A204.1 (cell line): ENCODE results near the gene SPAG16.

Source experiments
- FAIRE-seq: peaks from 2 replicates; lab custom pipeline; 2012; peaks lifted over from hg19 to GRCh38; lab: Jason Lieb, UNC

The SPAG16 gene

DNA sequence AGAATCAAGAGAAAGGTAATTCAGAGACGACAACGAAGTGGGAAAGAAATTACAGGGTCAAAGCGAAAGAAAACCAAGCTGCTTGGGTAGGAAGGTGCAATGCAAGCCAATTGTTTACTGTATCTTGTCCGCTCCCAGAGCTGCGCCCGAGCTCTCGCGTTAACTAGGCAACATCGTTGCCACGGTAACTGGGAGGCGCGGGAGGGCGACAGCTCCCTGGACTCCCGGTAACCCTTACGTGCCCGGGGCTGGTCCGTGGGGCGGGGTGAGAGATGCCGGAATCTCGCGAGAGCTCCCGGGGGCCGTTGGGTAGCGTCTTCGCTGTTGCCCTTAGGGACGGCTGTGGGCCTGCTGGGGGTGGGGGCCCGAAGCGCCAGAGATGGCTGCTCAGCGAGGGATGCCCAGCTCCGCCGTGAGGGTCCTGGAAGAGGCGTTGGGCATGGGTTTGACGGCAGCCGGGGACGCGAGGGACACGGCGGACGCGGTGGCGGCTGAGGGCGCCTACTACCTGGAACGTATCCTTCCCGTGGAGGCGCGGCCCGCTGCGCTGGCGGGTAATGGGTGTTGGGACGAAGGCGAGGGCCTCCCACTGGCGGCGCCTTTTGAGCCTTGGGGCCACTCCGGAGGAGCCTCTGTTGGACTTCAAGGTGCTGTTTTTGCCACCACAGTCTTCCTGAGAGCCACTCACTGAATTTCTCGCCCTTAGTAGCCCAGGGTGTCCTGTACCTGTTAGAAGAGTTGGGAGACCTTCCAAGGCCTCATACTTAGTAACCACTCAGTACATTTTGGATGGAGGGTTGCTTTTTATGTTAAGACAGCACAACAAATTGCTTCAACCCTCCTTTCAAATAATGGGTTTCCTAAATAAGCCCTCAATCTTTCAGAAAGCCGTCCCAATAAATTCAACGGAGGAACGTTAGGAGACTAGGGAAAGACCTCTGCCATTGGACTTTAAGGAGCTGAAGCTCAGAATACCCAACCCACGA lies at the start of gene SPAG16:
TSS of gene SPAG16 (plus strand) at position 360 of the 986 bp plus-strand sequence.
- FAIRE-seq: peak; percentile 84

- FAIRE-seq: no peak
Measured at GRCh38 chr2:213234641-213235040, 49.6 kb upstream of the SPAG16 start.

DNA sequence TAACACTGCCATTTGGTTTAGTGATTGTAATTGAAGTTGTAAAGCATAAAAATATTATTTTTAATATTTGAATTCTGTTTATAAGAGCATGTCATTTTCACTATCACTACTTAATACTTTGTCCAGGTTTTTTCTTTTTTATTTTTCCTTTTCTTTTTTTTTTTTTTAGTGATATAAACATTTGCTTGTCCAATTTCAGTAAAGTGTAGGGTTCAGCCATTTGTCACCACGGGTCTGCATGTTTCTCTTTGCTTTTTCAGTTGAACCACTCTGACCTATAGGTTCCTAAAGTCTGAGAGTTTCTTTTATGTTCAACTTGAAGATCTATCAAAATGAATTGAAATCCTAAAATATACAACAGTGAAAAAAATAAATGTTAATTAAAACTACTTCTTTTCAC lies 48.5 kb upstream of the SPAG16 start:
- FAIRE-seq: no peak

- no peak for FAIRE-seq
Measured at GRCh38 chr2:213237251-213237650, 47.0 kb upstream of the SPAG16 start.

DNA sequence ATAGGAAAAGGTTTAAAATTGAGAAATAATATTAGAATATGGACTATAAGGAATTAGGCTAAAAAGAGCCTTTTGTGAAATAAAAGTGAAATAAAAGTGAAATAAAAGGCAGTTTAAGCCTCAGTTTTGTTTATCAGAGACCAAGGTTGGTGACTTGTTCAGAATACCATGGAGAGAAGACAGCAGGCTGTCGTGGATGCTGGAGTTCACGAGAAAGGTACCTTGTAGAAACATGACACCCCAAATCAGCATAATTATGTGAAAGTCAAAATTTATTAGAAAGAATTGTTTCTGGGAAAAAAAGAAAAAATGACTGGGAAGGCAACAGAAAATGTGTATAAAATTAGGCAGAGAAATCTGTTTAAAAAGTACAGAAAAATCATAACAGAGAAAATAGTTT lies 46.5 kb upstream of the SPAG16 start:
- no peak for FAIRE-seq

GRCh38 chr2:213238753-213239495 lies 45.3 kb upstream of the SPAG16 start:
- FAIRE-seq: no peak

DNA sequence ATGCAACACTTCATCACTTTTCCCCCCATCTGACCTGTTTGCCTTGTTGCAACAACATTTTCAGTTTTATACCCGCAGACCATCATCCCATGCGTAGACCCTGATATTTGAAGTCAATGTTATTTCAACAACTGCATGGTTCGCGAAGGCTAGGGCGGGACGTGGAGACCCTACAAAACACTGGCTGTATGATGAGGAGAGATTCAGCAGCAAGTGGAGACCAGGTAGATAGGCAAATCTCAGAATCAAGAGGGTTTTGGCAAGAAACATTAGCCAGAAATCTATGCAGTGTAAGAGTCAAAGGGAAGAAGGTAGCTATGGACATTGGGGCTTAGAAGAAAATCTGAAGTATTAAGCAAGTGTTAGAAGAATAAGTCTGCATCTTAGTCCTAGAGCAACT lies 42.4 kb upstream of the SPAG16 start:
- no peak for FAIRE-seq

GRCh38 chr2:213242653-213243052 lies 41.6 kb upstream of the SPAG16 start:
- peak; percentile 46 for FAIRE-seq

DNA sequence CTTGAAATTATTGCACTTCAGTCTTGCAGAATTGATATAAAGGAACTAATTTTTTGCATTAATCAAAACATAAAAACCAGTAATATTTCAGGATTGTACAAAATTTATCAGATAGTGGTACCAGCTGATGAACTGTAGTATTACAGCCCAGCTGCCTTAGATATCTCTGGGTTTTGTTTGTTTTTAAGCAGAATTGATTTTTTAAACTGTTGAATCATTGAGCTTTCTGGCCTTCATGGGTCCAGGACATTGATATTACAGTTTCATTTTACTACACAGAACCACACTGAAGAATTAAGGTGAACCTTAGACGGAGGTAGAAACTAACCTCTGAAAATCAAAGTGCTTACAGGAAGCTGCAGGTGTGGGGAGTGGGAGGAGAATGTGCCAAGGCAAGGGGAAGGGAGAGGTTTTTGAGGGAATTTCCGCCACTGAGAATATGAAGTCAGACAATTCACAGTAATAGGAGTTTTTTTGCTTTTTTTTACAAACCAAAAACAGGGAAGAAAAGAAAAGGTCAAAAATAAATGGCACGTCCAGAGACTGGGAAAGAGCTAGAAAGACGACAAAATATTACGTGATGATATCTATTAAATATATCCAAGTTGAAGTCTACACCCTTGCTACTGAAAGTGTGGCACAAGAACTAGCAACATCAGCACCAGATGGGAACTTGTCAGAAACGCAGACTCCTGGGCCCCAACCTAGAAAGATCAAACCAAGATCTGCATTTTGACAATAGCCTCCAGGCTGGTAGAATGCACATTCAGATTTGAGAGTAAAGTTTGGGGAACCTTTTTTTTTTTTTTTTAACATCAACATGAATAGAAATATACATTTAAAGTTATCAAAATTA lies 40.8 kb upstream of the SPAG16 start:
- no peak for FAIRE-seq

GRCh38 chr2:213246497-213247281 lies 37.6 kb upstream of the SPAG16 start:
- FAIRE-seq: peak; percentile 97

- FAIRE-seq: no peak
Measured at GRCh38 chr2:213247566-213247965, 36.7 kb upstream of the SPAG16 start.

GRCh38 chr2:213248637-213249036 lies 35.6 kb upstream of the SPAG16 start:
- no peak for FAIRE-seq

DNA sequence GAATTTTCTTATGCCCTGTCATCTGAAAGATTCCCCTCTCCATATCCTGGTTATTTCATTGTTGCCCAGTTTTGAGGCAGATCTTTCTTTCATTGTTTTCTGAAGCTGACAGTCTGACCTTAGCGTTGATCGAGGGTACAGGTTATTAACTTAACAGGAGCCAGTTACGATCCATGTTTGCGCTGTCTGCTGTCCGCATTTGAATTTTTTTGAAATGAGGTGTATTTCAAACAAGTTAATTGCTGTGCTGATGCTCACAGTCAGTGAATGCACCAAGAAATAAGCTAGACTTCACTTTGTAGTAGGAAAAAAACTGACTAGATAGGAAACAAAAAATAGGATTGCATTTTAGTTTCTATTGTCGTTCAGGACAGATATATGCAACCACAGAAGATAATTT lies 34.8 kb upstream of the SPAG16 start:
- FAIRE-seq: no peak

DNA sequence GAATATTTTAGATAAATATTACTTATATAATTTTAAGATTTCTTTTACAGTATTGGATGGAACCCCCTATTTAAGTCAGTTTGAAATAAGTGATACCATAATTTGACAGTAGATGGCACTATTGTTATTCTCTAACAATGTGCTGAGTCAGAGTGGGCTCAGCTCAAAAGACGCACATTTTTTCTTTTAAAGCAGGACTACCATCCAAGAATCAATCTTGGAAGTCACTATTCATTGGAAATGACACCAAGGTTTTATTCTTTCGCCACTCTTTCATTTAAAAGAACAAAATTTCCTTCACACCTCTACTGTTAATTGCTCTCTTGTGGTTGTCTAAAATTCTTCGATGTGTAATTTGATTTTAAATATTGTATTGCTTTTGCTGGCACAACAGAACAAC lies 32.6 kb upstream of the SPAG16 start:
- peak; percentile 99 for FAIRE-seq

DNA sequence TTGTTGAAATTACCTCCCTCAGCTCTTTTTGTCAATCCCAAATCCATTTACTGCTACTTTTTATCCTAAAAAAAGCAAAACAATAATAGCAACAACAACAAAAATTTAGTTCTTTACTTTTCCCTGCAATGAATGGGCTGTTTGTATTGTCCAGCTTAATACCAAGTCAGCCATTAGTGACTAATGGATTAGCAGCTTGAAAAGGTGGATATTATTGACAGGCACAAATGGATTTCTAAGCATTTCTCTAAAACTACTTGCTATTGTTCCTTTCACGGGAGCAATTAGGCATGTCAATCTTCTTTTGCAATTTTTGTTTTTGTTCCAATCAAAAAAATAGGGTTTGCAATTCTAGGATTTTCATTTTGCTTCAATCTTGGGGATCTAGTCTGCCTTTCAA lies 32.1 kb upstream of the SPAG16 start:
- FAIRE-seq: no peak

GRCh38 chr2:213253162-213253561 lies 31.1 kb upstream of the SPAG16 start:
- no peak for FAIRE-seq

DNA sequence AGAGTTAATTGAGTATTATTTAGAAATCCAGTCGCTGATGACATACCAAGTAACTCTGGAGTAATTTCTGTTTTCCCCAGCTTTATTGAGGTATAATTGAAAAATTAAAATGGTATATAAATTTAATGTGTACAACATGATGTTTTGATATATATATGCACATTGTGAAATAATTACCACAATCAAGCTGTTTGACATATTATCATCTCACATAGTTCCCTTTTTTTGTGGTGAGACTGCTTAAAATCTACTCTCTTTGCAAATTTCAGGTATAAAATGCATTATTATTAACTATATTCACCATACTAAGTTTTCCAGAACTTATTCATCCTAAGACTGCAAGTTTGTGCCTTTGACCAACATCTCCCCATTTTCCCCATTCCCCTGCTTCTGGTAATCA lies 25.0 kb upstream of the SPAG16 start:
- no peak for FAIRE-seq

DNA sequence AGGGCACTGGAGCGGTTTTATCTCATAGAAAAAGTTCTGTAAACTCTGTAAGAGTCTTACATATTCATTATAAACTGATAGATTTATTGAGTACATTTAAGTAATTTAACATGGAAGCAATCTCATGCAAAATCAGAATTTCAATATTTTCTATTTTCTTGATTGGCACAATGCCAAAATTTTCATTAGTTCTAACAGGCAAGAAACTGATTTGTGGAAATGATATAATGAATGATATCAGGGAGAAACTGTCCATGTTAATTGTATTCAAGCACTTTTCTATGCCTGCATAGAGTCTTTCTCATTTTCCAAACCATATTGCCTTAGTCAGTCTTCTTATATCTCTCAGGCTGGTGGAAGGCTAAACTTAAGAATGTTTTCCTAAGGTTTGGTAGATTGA lies 23.0 kb upstream of the SPAG16 start:
- FAIRE-seq: no peak

- FAIRE-seq: no peak
Measured at GRCh38 chr2:213261715-213262114, 22.5 kb upstream of the SPAG16 start.

GRCh38 chr2:213265679-213266078 lies 18.6 kb upstream of the SPAG16 start:
- FAIRE-seq: no peak

- FAIRE-seq: no peak
Measured at GRCh38 chr2:213266421-213266820, 17.8 kb upstream of the SPAG16 start.

GRCh38 chr2:213271947-213272346 lies 12.3 kb upstream of the SPAG16 start:
- no peak for FAIRE-seq
